GM18519 (cell line): ENCODE results near the gene UPF2.
"Not testable (repeated sequence)": the region's sequence is repeated elsewhere in the genome, so short reads cannot be mapped to it uniquely, and the experiment has no call there.

Source experiments
- ATAC-seq: cut with Tn5 transposase; IDR thresholded peaks from one replicate; pipeline ENCODE4 v1.9.1; 2021; ENCODE audit warnings: mild to moderate bottlenecking, moderate library complexity; ENCODE audit not compliant: unreplicated experiment, low FRiP score

The UPF2 gene, protein sequence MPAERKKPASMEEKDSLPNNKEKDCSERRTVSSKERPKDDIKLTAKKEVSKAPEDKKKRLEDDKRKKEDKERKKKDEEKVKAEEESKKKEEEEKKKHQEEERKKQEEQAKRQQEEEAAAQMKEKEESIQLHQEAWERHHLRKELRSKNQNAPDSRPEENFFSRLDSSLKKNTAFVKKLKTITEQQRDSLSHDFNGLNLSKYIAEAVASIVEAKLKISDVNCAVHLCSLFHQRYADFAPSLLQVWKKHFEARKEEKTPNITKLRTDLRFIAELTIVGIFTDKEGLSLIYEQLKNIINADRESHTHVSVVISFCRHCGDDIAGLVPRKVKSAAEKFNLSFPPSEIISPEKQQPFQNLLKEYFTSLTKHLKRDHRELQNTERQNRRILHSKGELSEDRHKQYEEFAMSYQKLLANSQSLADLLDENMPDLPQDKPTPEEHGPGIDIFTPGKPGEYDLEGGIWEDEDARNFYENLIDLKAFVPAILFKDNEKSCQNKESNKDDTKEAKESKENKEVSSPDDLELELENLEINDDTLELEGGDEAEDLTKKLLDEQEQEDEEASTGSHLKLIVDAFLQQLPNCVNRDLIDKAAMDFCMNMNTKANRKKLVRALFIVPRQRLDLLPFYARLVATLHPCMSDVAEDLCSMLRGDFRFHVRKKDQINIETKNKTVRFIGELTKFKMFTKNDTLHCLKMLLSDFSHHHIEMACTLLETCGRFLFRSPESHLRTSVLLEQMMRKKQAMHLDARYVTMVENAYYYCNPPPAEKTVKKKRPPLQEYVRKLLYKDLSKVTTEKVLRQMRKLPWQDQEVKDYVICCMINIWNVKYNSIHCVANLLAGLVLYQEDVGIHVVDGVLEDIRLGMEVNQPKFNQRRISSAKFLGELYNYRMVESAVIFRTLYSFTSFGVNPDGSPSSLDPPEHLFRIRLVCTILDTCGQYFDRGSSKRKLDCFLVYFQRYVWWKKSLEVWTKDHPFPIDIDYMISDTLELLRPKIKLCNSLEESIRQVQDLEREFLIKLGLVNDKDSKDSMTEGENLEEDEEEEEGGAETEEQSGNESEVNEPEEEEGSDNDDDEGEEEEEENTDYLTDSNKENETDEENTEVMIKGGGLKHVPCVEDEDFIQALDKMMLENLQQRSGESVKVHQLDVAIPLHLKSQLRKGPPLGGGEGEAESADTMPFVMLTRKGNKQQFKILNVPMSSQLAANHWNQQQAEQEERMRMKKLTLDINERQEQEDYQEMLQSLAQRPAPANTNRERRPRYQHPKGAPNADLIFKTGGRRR

DNA sequence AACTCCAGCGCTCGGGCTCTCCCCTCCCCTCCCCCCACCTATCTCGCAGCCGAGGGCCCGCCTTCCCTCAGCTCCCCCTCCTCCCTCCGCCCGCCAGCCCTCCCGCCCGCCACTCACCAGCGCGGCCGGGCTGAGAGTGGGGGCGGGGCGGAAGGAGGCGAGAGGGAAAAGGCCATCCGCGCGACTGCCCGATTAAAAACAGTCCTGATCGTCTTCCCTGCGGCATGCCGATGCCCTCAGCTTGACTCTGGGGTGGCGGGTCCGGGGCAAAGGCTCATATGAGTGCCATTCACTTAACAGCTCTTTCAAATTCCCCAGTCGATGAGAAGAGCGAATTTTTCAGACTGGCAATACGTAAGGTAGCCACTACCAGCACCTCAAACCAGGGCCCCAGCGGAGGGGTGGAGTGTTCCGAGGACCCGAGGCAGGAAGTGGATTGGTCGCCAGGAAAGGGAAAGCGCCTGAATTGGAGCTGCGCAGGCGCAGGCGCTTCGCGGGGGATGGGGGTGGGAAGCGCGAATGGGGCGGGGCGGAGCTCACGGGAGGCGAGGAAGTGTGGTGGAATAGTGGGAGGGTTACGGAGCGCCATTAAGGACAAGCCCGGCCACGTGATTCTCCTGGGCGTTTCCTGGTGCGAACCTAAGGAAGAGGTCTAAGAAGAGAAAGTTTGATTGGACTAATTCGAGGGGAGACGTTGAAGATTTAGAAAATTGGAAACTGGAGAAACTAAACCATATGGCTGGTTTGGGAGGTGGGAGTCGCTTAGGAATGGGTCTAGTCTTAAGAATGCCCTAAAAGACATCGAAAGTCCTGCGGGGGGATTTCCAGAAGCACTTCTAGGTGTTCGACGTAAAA is at the start of gene UPF2:
Gene UPF2 (minus strand): TSS at position 13 of the 855 bp plus-strand sequence. CDS start 7,386 bp downstream, outside the sequence.
- peak; percentile 29 for ATAC-seq

GRCh38 chr10:12091421-12091820 is 48.8 kb upstream of the UPF2 start:
- ATAC-seq, result no peak

DNA sequence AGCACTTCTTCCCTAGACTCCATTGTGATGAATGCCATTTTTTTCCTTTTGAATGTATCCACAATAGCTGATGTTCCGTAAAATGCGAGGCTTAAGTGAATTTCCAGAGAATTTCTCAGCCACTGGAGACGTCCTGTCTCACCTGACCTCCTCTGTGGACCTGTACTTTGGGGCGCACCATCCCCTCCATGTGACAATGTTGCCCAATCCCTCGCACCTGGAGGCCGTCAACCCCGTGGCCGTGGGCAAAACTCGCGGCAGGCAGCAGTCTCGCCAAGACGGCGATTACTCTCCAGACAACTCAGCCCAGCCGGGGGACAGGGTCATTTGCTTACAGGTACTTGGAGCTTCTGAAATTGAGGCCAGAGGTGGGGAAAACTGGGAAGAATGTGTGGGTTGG is 46.3 kb upstream of the UPF2 start:
- ATAC-seq, result no peak

DNA sequence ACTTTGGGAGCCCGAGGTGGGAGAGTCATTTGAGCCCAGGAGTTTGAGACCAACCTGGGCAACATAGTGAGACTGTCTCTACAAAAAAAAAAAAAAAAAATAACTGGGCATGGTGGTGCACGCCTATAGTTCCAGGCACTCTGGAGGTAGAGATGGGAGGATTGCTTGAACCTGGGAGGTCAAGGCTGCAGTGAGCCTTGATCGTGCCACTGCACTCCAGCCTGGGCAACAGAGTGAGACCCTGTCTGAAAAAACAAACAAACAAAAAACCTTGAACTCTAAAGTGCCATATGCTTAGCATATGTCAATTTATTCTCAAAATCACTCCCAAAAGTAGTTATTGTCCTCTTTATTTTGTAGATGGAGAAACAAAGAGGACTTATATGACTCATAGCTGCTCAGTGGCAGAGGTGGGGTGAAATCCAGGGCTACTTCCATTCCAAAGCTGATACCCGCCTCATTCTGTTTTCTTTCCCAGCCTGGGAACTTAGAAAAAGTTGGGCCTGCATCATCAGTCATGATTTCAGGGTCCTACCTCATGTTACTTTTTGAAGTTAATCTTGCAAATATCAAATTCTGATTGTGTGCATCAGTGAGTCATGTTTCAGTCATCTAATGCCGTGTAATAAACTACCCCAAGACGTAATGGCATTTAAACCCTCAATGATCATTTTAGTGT is 39.4 kb upstream of the UPF2 start:
- no peak for ATAC-seq

- ATAC-seq, result no peak
Observed at GRCh38 chr10:12081470-12081869, 38.9 kb upstream of the UPF2 start.

GRCh38 chr10:12077580-12078180 is 35.1 kb upstream of the UPF2 start:
- ATAC-seq, result no peak

GRCh38 chr10:12073526-12073925 is 30.9 kb upstream of the UPF2 start:
- no peak for ATAC-seq

GRCh38 chr10:12071441-12071840 is 28.8 kb upstream of the UPF2 start:
- not testable (repeated sequence) for ATAC-seq

DNA sequence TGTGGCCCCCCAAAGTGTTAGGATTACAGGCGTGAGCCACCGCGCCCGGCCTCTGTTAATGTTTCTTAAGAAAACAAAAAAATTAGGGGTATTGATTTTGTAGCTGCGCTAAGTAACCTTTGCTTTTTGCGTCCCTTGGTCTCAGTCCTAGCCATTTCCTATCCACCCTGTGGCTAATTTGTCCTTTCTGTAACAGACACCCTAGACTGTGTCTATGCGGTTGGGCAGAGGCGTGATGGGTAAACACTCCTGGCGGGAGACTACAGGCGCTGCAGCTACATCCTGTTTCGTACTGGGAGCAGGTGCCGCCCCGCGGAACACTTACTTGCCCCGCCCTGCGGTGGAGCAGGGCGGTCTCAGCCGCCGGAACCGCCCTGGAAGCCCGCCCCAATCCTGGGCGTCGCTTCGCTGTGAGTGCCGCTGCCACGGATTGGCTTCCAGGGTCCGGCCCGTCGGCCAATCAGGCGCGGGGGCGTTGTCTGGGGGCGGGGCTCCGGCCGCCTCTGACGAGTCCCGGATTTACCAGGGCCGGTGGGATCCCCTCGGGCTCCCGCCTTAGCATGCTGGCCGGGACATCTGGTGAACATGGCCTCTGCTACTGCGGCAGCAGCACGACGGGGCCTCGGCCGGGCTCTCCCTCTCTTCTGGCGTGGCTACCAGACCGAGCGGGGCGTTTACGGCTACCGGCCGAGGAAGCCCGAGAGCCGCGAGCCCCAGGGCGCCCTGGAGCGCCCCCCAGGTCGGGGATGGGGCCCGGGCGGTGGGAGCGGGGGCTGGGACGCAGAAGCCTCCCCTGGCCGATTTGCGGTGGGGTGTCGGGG is 26.1 kb upstream of the UPF2 start, which contains the start of gene DHTKD1:
Gene DHTKD1 (plus strand): TSS at position 506 of the 821 bp plus-strand sequence. CDS start 80 bp downstream, at position 586.
- ATAC-seq, result peak; percentile 98

GRCh38 chr10:12067336-12067735 is 24.7 kb upstream of the UPF2 start:
- ATAC-seq, result no peak

GRCh38 chr10:12063483-12063818 is 20.8 kb upstream of the UPF2 start:
- ATAC-seq, result no peak

- ATAC-seq, result no peak
Observed at GRCh38 chr10:12062754-12063482, 20.3 kb upstream of the UPF2 start.

DNA sequence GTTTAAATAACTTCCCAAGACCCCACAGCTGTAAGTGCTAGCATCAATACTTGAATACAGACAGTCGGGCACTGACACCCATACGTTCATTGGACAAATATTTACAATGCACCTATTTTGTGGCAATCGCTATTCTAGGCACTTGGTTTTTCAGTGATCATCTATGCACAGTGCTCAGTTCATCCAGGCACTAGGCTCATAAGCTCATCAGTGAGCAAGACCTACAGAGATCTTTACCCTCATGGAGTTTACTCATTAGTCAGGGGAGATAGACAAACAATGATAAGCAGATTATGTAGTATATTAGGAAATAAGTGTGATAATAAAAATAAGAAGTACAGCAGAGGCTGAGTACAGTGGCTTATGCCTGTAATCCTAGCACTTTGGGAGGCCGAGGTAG is 18.5 kb upstream of the UPF2 start:
- no peak for ATAC-seq

GRCh38 chr10:12056748-12057147 is 14.1 kb upstream of the UPF2 start:
- ATAC-seq, result no peak

- ATAC-seq, result no peak
Observed at GRCh38 chr10:12055732-12056131, 13.1 kb upstream of the UPF2 start.

DNA sequence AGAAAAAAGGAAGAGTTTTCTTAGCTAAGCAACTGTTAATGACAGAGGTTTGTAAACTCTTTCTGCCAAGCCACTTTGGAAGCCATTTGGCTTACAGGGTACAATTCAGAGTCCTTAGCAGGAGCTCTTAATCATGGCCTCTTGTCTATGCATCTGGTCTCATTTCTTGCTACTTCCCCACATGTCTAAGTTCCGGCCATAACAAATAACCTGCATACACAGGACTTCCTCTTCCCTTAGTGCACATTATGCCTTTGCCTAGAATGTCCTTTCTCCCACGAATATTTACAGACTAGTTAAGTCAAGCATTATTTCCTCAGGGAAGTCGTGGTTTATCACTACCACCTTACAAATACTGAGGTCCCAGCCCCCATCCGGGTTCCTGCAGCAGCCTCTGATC is 8.6 kb upstream of the UPF2 start:
- ATAC-seq, result no peak

- no peak for ATAC-seq
Observed at GRCh38 chr10:12050528-12050927, 7.9 kb upstream of the UPF2 start.
